IPS DF 19.7 (cell line): ENCODE measurements around the gene SCAMP4.
"Not testable (repeated sequence)": the region's sequence is repeated elsewhere in the genome, so short reads cannot be mapped to it uniquely, and the experiment has no call there.

ENCODE experiments used
- DNase-seq: peaks from one replicate; pipeline ENCODE4 v3.0.0-alpha.2; 2013; ENCODE audit warnings: low read depth, low spot score

Gene SCAMP4

GRCh38 chr19:1882786-1883692 is 22.2 kb upstream of the SCAMP4 start:
- DNase-seq, result no peak

GRCh38 chr19:1883784-1884183 is 21.4 kb upstream of the SCAMP4 start:
- no peak for DNase-seq

GRCh38 chr19:1884291-1884718 is 20.9 kb upstream of the SCAMP4 start:
- DNase-seq, result no peak

GRCh38 chr19:1884719-1885334 is 20.4 kb upstream of the SCAMP4 start:
- DNase-seq, result no peak

- not testable (repeated sequence) for DNase-seq
Observed at GRCh38 chr19:1885398-1886119, 19.6 kb upstream of the SCAMP4 start, which contains the start of gene ABHD17A. TSS of gene ABHD17A (minus strand) at chr19:1885496. CDS start at chr19:1881566, 3,930 bp downstream.

GRCh38 chr19:1886360-1886759 is 18.8 kb upstream of the SCAMP4 start:
- not testable (repeated sequence) for DNase-seq

GRCh38 chr19:1888385-1888784 is 16.8 kb upstream of the SCAMP4 start:
- no peak for DNase-seq

GRCh38 chr19:1889907-1890306 is 15.3 kb upstream of the SCAMP4 start:
- no peak for DNase-seq

GRCh38 chr19:1893791-1894190 is 11.4 kb upstream of the SCAMP4 start:
- no peak for DNase-seq

GRCh38 chr19:1896508-1896907 is 8.7 kb upstream of the SCAMP4 start:
- no peak for DNase-seq

GRCh38 chr19:1901940-1902404 is 3.2 kb upstream of the SCAMP4 start:
- no peak for DNase-seq

GRCh38 chr19:1902923-1903322 is 2.3 kb upstream of the SCAMP4 start:
- DNase-seq, result no peak

GRCh38 chr19:1904860-1905109 is 414 bp upstream of the SCAMP4 start:
- DNase-seq, result no peak

- no peak for DNase-seq
Observed at GRCh38 chr19:1905863-1906375, 720 bp downstream of the SCAMP4 start.

GRCh38 chr19:1906985-1907562 is 1.9 kb downstream of the SCAMP4 start:
- DNase-seq, result no peak

GRCh38 chr19:1907563-1908363 is 2.6 kb downstream of the SCAMP4 start:
- no peak for DNase-seq

GRCh38 chr19:1908364-1908678 is 3.1 kb downstream of the SCAMP4 start:
- DNase-seq, result no peak

- no peak for DNase-seq
Observed at GRCh38 chr19:1909761-1910080, 4.5 kb downstream of the SCAMP4 start.

GRCh38 chr19:1910177-1910576 is 5.0 kb downstream of the SCAMP4 start:
- DNase-seq, result no peak

GRCh38 chr19:1911098-1911497 is 5.9 kb downstream of the SCAMP4 start:
- DNase-seq, result no peak

- no peak for DNase-seq
Observed at GRCh38 chr19:1911995-1912394, 6.8 kb downstream of the SCAMP4 start.
